Urinary bladder (tissue), 4 donors: ENCODE data around the gene BLID. TPM values are rescaled to one million over a fixed set of nuclear protein-coding genes. Genes with fewer than 3 reads are reported as not detected.

ENCODE experiments used
- DNase-seq: peaks from one replicate; pipeline ENCODE4 v3.0.0-alpha.2; 2015; ENCODE audit errors: extremely low spot score
- H3K27ac ChIP-seq: one replicate; pipeline ENCODE4 v1.5.1; 2013; ENCODE audit warnings: low read depth, mild to moderate bottlenecking, moderate library complexity
- H3K36me3 ChIP-seq: one replicate; pipeline ENCODE4 v1.6.1; 2013; ENCODE audit warnings: mild to moderate bottlenecking, moderate library complexity; ENCODE audit not compliant: insufficient read depth
- H3K4me1 ChIP-seq: one replicate; pipeline ENCODE4 v1.6.1; 2013; ENCODE audit warnings: mild to moderate bottlenecking, moderate library complexity; ENCODE audit not compliant: insufficient read depth
- H3K4me3 ChIP-seq: one replicate; pipeline ENCODE4 v1.5.1; 2013; ENCODE audit warnings: low read depth, low read length
- WGBS: extraction: QIAGEN DNeasy Blood & Tissue Kit; methylation state at CpG from one replicate; pipeline ENCODE4 v1.1.7; 2013; 5-methylcytosine and 5-hydroxymethylcytosine counted together
- polyA plus RNA-seq: library from polyadenylated mRNA; stranded (reverse); fragments of 200-250 nt; gene quantifications from one replicate; pipeline ENCODE4 v1.2.3, GENCODE V29; 2013
- total RNA-seq: library from RNA; depleted of rRNA; stranded (reverse); fragments of >200 nt; gene quantifications from one replicate; pipeline ENCODE4 v1.2.3, GENCODE V29; 2014
- donor health status: healthy with polysubstance abuse.
- donor health status: healthy.

The BLID gene
- total and polyA plus RNA-seq, 2 donors, result 15.6 TPM; not detected in 1

- 95% methylated on average over 1 of the region's 1 CpG for WGBS
- no peaks in the 10 kb centered on the region for H3K4me1 ChIP-seq
- no peak overlapping the region for H3K4me3 ChIP-seq
- peak overlapping the region; percentile 32 for H3K27ac ChIP-seq
- DNase-seq, result no peak
- H3K36me3 ChIP-seq, result no peaks in the 10 kb centered on the region
These were observed 11.0 kb upstream of the BLID start for GRCh38 chr11:122127020-122127419.

- Histone ChIP-seq H3K36me3 (no peaks in the 10 kb centered on the region), H3K4me1 (no peaks in the 10 kb centered on the region), H3K27ac (no peak overlapping the region), H3K4me3 (no peak overlapping the region)
- WGBS, result 75% methylated on average over 4 of the region's 4 CpGs
- DNase-seq, result no peak
These were observed 10.1 kb upstream of the BLID start for GRCh38 chr11:122126024-122126688.

GRCh38 chr11:122123263-122123929 lies 7.4 kb upstream of the BLID start:
- DNase-seq, result no peak
- peak overlapping the region; percentile 23 for H3K27ac ChIP-seq
- WGBS, result 82% methylated on average over 3 of the region's 3 CpGs

GRCh38 chr11:122122179-122122578 lies 6.2 kb upstream of the BLID start:
- 30% methylated on average over 2 of the region's 2 CpGs for WGBS
- H3K4me3 ChIP-seq, result no peak overlapping the region
- H3K36me3 ChIP-seq, result no peaks in the 10 kb centered on the region
- no peak for DNase-seq
- no peaks in the 10 kb centered on the region for H3K4me1 ChIP-seq
- H3K27ac ChIP-seq, result no peak overlapping the region

More at GRCh38 chr11:122123263-122123929, 7.4 kb upstream of the BLID start:
- Histone ChIP-seq H3K36me3 (no peaks in the 10 kb centered on the region), H3K4me1 (no peaks in the 10 kb centered on the region), H3K4me3 (no peak overlapping the region)

- Histone ChIP-seq H3K4me1 (peaks cover 1% of the 10 kb centered on the region), H3K27ac (no peak overlapping the region), H3K4me3 (no peak overlapping the region), H3K36me3 (no peaks in the 10 kb centered on the region)
- WGBS, result 71% methylated on average over 6 of the region's 6 CpGs
- no peak for DNase-seq
These were observed 4.1 kb upstream of the BLID start for GRCh38 chr11:122120096-122120495.

- Histone ChIP-seq H3K4me3 (no peak overlapping the region), H3K27ac (no peak overlapping the region), H3K36me3 (no peaks in the 10 kb centered on the region), H3K4me1 (peaks cover 1% of the 10 kb centered on the region)
- no peak for DNase-seq
These were observed 576 bp upstream of the BLID start for GRCh38 chr11:122116591-122116990.

DNA sequence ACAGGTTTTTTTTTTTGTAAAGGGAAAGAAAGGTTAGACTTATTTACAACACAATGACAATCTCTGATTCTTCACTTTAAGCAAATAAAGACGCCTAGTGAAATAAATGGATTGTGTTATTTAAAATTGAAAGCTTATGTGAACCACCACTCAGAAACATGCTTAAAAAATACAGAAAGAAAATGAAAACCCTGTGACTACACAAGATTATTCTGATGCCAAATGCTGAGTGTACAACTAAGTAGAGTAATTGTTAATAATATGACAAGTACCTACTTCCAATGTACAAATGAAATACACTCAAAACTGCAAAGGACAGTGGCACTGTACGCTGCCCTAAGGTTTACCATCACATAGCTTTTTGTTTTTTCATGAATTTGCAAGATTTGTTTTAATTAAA lies 1.0 kb downstream of the BLID start:
- no peak overlapping the region for H3K27ac ChIP-seq
- DNase-seq, result no peak
- WGBS, result 81% methylated on average over 2 of the region's 2 CpGs

DNA sequence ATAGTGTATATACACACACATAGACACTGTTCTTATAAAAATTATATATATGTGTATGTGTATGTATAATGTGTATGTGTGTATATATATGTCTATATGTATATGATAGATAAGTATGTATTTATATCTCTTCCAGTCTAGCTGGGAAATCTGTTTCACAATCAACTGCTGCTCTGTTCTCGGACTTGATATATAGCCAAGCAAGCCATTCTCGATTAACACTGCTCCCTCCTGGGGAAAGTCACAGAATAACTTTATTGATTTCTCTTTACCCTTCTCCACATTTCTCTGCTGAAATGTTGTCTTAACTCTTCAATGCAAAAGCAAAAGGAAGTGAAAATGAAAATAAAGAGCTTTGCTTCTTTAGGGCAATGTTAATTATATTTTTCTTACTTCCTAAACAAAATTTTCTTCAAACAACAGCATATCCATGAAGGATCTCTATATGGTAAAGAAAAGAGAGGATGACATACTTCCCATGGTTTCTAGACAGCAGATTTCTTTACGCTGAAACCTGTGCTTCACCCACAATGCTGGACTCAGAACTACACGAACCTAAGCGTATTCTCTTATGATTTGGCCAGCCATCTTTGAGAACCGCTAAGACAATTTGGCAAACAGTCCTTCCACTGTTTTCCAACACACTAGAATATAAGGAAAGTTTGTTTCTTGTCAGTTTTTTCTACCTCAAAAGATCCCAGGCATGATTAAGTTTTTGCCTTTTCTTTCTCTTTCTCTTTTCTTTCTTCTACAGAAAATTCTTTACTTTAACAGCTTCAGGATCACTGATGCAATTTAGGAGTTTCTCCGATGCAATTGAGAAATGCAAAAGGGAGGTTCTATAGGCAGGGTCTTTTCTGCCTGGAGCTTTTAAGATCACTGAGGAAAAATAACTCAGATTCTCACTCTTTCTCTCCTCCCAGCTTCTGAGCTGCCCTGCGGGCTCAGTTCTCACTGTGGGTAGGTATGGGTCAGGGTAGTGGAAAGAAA lies 1.9 kb downstream of the BLID start:
- H3K4me1 ChIP-seq, result peaks cover 1% of the 10 kb centered on the region
- 73% methylated on average over 8 of the region's 8 CpGs for WGBS
- H3K27ac ChIP-seq, result peak overlapping the region; percentile 23
- H3K4me3 ChIP-seq, result no peak overlapping the region
- no peaks in the 10 kb centered on the region for H3K36me3 ChIP-seq
- no peak for DNase-seq

More for the DNA sequence above, 1.0 kb downstream of the BLID start:
- Histone ChIP-seq H3K36me3 (no peaks in the 10 kb centered on the region), H3K4me1 (peaks cover 1% of the 10 kb centered on the region), H3K4me3 (no peak overlapping the region)

DNA sequence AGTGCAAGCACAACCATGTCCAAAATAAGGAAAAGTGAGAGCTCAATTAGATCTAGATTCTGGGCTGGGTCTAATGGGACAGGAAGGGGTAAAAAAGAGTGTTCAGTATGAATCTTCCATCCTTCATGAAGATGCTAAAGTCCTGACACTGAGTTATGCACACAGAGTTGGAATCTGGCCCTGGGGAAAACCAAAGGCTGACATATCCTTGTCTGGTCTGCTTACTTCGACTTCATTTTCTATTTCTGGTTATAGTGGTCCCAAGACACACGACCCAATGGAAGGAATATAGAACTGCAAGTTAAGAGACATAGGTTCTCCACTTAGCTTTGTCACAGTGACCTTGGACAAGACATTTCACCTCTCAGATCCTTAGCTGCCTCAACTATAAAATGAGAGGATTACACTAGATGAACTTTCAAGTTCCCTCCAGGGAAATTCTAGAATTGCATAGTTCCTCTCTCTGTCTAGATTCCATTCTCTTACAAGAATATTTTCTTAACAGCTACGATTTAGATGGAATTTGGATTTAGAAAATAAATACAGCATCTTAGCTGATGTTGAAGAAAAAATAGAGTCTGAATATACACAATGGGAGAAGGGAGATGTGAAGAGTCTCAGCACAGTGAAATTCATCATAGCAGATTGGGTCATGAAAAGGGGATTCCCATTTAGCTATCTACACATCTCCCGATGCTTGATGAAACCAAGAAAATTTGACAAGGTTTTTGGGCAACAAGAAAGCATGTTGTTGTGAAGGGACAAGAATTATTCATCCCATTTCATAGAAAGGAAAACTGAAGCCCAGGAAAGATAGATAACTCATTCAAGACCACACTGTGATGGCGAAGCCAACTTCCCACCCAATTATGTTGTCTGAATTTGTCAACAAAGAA lies 3.3 kb downstream of the BLID start:
- Histone ChIP-seq H3K4me3 (no peak overlapping the region), H3K36me3 (no peaks in the 10 kb centered on the region), H3K4me1 (peaks cover 1% of the 10 kb centered on the region), H3K27ac (no peak overlapping the region)
- WGBS, result 70% methylated on average over 5 of the region's 5 CpGs
- DNase-seq, result no peak

- H3K27ac ChIP-seq, result no peak overlapping the region
- no peak for DNase-seq
- H3K4me1 ChIP-seq, result no peaks in the 10 kb centered on the region
- no peak overlapping the region for H3K4me3 ChIP-seq
- H3K36me3 ChIP-seq, result no peaks in the 10 kb centered on the region
- WGBS, result 96% methylated on average over 4 of the region's 4 CpGs
These were observed 6.1 kb downstream of the BLID start for GRCh38 chr11:122109932-122110331.

GRCh38 chr11:122108828-122109227 lies 7.2 kb downstream of the BLID start:
- H3K4me1 ChIP-seq, result no peaks in the 10 kb centered on the region
- WGBS, result 92% methylated on average over 3 of the region's 3 CpGs
- H3K4me3 ChIP-seq, result no peak overlapping the region
- no peak overlapping the region for H3K27ac ChIP-seq
- H3K36me3 ChIP-seq, result no peaks in the 10 kb centered on the region
- DNase-seq, result no peak

GRCh38 chr11:122108192-122108799 lies 7.7 kb downstream of the BLID start:
- no peak for DNase-seq
- Histone ChIP-seq H3K27ac (no peak overlapping the region), H3K4me1 (no peaks in the 10 kb centered on the region), H3K36me3 (no peaks in the 10 kb centered on the region), H3K4me3 (no peak overlapping the region)
- 59% methylated on average over 3 of the region's 3 CpGs for WGBS
